Measurements from ENCODE around the gene PRMT7. TPM values are rescaled to one million over a fixed set of nuclear protein-coding genes. Genes with fewer than 3 reads are reported as not detected.

PRMT7 gene
- total and polyA plus RNA-seq, 2 of the 8 experiments (the other 6 are each of a cell fraction or from before 2014, with no cell fraction given), result 48.2 to 49.3 TPM

DNA sequence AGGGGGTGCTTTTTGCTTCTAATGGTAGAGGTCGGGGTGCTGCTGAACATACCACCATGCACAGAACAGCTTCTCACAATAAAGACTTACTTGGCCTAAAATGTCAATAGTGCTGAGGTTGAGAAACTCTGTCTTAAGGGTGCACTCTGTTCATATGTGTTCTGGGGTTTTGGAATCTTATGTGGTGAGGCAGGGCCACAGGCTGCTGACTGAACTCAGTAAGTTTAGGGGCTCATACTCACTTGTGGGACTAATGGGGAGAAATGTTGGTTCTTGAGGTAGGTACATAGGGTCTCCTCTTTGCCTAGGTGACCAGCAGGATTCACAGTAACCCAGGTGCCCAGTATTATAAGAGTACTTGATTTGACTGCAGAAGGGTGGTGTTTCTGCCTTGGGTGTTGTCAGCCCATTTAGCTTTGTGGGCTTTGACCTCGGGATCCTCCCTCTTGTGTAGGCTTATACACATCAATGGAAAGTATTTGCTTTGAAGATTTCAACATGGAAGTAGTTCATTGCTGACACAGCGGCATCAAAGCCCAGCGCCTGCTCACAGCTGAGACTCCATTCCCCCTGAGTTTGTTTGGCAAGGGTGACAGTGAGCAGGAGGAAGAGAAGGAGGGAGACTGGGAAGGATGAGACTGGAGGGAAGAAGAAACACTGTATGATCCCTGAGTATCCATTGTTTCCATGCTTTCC lies 29.3 kb upstream of the PRMT7 start (continued):
- TF ChIP-seq GABPA (IDR thresholded peaks at IDR 0.05; ENCODE audit: borderline replicate concordance, insufficient read depth, low read length) (no peak), RBBP5 (IDR thresholded peaks at IDR 0.05; ENCODE audit: borderline replicate concordance, low read depth, low read length) (no peak)
